ENCODE data around the gene GPR161.

The GPR161 gene

GRCh38 chr1:168146160-168146539, 9.4 kb upstream of the GPR161 start:
- no peak for DNase-seq

GRCh38 chr1:168145184-168146159, 8.7 kb upstream of the GPR161 start:
- peak; percentile 64 to 83 (median 68) for DNase-seq

DNA sequence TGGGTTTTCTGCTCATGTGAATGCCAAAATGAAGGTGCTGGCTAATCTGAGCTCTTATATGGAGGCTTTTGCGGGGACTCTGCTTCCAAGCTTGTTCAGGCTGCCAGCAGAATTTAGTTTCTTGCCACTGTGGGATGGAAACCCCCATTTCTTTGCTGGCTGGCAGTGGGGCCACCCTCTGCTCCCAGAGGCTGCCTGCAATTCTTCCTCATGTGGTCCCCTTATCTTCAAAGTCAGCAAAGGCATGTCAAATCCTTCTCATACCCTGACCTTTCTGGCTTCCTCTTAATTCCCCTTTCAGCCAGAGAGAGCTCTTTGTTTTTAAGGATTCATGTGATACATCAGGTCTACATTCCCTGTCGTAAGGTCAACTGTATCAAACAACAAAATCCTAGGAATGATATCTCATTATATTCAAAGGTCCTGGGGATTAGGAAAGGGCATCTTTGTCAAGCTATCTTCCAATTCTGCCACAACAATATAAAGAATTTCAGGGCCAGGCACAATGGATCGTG, 5.2 kb upstream of the GPR161 start:
- DNase-seq, result no peak

- no peak for DNase-seq
Measured at GRCh38 chr1:168139070-168139469, 2.3 kb upstream of the GPR161 start.

GRCh38 chr1:168138134-168138533, 1.4 kb upstream of the GPR161 start:
- DNase-seq, result no peak

GRCh38 chr1:168137515-168137821, 738 bp upstream of the GPR161 start:
- no peak for DNase-seq

DNA sequence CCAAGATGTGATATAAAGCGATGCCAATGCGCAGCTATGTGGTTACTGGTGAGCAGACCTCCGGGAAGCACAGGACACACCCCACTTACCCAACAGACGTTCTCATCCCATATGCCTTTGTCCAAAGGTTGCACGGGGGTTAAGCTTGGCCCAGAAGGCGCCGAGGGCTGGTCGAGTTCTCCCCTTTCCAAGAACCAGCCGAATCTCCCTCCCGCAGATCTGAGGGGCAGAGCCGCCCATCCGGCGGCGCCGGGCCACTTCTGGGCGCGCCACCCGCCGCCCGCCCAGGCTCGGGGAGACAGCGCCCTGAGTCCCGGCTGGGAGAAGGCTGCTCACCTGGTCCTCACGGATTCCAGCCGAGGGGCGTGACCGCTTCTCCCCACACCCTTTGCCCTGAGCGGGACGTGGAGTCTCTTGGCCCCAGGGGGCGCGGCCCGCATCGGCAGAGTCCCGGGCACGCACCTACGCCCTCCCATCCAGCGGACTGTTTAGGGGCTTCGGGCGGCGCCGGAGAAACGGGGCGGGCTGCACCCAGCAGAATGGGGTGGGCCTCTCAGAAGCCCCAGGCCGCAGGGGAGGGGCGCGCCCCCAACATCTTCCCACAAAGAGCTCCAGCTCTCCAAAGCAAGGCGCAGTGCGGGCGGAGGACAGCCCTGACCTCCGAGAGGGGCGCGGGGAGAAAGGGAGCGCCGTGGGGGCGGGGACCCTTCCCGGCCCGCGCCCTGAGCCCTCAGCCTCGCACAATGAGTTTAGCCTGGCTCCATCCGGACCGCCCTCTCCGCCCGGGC, 615 bp downstream of the GPR161 start:
- DNase-seq, result no peak

GRCh38 chr1:168135116-168135920, 1.4 kb downstream of the GPR161 start:
- no peak for DNase-seq

DNA sequence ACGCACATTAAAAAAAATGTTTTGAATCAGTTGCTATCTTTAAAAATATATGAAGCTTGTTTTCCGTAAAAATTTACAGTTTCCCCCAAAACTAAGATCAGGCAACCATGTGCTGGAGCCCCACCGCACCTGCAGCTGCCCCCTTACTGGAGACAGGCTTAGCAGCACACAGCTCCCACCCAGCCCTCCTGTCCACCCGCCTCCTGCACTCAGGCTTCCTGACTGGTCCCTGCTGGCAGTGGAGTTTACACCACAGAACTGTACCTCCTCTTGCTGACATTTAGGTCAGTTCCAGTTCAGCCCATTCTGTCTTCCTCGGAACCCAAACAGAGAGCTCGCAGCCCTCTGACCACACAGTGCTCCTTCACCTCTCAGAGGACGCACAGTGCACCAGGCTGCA, 2.1 kb downstream of the GPR161 start:
- no peak for DNase-seq

DNA sequence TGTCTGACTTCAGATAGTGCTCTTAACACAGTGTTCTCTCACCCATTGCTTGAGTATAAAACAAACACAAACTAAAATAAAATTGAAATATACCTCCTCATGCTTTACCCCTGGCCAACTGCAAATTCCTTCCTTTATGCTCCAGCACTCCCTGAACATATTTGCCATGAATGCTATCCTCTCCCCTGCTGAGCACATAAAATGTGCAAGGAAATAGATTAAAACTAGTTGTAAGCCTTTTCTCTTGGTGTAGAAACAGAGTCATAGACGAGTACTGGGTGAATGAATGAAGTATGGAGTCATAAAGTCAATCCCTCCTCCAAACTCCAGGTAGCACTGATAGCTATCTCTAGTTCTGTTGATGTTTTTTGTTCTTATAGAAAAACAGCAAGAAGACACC, 2.6 kb downstream of the GPR161 start:
- DNase-seq, result no peak

DNA sequence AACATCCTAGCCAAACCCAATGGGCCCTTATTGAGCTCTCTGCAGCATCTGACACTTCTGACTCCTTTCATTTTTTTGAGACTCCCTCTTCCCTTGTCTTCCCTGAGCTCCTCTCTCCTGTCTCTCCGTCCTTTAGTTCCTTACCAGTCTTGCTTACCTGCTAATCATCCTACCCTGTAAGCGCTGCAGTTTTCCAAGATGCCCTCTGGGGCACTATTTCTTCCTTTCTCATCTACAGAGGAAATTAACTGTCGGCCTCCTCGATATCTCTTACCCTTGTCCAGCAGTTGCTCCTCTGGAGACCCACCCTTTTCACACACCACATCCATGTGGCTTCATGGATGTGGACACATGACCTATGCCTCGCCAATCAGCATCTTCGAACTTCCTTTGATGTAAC, 6.8 kb downstream of the GPR161 start:
- DNase-seq, result no peak

- no peak for DNase-seq
Measured at GRCh38 chr1:168127503-168127902, 9.2 kb downstream of the GPR161 start.

- DNase-seq, result no peak
Measured at GRCh38 chr1:168125051-168125450, 11.7 kb downstream of the GPR161 start.

GRCh38 chr1:168121401-168122011, 15.2 kb downstream of the GPR161 start:
- DNase-seq, result no peak

DNA sequence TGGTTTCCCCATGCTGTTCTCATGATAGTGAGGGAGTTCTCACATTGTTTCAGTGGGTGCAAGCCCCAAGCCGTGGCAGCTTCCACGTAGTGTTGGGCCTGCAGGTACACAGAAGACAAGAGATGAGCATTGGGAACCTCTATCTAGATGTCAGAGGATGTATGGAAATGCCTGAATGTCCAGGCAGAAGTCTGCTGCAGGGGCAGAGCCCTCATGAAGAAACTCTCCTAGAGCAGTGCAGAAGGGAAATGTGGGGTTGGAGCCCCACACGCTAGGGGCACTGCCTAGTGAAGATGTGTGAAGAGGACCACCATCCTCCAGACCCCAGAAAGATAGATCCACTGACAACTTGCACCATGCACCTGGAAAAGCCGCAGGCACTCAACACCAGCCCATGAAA, 17.0 kb downstream of the GPR161 start:
- DNase-seq, result no peak

DNA sequence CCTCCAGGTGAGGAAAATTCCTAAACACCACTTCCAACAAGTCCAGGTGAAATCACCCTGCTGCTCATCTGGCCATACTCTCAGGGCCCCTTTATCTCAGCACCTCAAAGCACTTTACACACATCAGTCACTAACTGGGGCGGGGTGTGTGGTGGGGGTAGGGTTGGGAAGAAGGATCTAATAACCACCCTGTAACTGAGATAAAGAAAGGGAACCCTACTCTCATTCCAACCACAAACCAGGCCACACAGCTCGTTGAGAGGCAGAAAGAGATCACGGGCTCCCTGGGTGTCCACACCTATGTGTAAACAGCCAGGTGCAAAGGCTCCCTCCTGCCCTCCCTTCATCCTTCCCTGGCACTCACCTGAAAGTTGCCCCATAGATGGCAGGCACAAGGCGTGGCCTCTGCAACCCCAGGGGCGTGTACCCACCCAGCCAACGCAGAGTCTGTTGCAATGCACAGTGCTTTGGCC, 20.4 kb downstream of the GPR161 start:
- DNase-seq, result no peak

DNA sequence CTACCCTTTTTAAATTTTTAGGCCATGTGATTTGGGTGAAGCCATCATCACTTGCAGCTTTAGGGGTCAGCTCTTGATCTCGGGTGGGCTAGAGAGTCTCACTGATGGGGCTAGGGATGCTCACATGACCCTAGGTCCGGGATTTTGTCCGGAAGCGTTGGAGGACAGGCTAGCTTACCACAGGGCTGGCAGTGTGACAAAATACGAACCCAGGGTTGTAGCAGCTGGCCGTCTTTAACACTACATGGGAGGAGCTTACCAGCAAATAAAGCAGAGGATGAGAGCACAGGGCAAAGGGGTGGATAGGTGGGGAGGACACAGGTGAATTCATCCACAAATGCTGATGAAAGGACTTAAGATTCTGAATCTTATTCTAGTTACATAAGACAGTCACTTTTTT, 21.9 kb downstream of the GPR161 start:
- no peak for DNase-seq

DNA sequence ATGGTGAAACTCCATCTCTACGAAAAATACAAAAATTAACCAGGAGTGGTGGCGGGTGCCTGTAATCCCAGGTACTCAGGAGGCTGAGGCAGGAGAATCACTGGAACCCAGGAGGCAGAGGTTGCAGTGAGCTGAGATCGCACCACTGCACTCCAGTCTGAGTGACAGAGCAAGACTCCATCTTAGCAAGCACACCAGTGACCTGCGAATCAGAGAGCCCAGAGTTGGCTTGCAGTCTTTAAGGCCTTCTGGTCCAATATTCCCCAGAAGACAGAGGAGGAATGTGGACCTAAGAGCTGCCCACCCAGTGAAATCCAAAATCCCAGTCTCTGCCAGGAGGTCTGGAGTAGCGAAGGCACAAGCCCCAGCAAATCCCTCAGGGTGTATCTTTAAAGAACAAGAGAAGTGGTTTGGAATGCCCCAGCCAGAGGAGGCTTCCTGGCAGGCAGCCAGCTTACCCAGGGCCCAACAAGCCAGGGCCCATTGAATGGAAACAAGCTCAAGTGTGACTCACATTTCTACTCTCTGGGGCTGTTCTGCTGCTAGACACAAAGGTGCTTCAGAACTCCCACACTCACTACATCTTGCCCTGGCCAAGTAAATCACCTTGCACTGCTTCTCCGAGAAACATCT, 23.9 kb downstream of the GPR161 start:
- DNase-seq, result peak in 1 of 4 experiments; percentile 19

GRCh38 chr1:168110896-168111545, 25.7 kb downstream of the GPR161 start:
- DNase-seq, result no peak

DNA sequence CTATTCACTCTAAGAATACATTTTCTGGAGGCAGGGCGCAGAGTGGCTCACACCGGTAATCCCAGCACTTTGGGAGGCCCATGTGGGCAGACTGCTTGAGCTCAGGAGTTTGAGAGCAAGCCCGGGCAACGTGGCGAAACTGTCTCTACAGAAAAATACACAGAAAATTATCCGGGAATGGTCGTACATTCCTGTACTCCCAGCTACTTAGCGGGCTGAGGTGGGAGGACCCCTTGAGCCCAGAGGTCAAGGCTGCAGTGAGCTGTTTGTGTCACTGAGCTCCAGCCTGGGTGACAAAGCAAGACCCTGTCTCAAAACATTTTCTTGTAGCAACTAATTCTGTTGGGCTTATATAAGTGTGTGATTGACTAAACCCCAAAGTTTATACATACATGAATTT, 30.5 kb downstream of the GPR161 start:
- no peak for DNase-seq

DNA sequence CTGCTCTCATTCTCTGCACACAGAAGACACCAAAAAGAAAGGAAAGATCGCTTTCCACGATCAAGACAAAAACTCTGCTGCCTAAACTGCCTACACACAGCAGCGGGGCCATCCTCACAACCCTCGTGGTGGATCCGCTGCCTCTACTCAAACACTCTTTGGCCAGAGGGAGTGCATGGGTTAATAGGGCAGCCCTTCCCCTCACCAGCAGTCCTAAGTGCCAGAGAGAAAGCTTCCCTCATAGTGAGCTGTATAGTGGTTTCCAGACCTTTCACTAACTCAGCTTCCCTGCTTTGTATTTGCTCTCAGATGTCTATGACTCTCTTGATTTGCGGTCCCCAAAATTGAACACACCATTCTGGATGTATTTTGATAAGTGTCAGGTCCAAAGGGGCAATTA, 30.9 kb downstream of the GPR161 start:
- DNase-seq, result no peak

Measured in activated CD4-positive, CD25-positive, alpha-beta regulatory T cell (primary cell).